Thyroid gland (tissue), 4 donors: ENCODE measurements around the gene STAB1.

ENCODE experiments used
- POLR2A ChIP-seq, 2 donors: fragments of 450-650 bp; IDR thresholded peaks; one replicate each; pipeline ENCODE4 v1.6.1; 2017; ENCODE audit warnings: antibody characterized with exemption in 2 of 2, mild to moderate bottlenecking in 2 of 2, moderate library complexity in 1 of 2
- TF ChIP-seq, protein P1 (sequence below), 6 experiments: fragments of 200-600 bp in 3 of 6; fragments of 450-650 bp in 3 of 6; sonication (generic) in 3 of 6; IDR thresholded peaks; one replicate each; pipeline ENCODE4 v1.5.1; 2016 to 2019; ENCODE audit warnings: antibody characterized with exemption in 6 of 6, mild to moderate bottlenecking in 2 of 6, inconsistent platforms in 1 of 6, moderate library complexity in 1 of 6

DNA sequence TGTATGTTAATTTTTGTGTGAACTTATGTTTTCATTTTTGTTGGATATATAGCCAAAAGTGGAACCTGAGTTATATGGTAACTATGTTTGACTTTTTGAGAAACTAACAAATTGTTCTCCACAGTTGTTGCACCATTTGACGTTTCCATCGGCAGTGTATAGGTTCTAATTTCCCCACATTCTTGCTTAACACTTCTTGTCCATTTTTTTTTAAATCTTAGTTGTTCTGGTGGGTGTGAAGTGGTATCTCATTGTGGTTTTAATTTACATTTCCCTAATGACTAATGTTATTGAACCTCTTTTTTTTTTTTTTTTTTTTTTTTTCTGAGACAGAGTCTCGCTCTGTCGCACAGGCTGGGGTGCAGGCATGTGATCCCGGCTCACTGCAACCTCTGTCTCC lies 31.7 kb upstream of the STAB1 start:
- no peak for TF ChIP-seq POLR2A (IDR thresholded peaks at IDR 0.05)
- TF ChIP-seq, protein P1, sequence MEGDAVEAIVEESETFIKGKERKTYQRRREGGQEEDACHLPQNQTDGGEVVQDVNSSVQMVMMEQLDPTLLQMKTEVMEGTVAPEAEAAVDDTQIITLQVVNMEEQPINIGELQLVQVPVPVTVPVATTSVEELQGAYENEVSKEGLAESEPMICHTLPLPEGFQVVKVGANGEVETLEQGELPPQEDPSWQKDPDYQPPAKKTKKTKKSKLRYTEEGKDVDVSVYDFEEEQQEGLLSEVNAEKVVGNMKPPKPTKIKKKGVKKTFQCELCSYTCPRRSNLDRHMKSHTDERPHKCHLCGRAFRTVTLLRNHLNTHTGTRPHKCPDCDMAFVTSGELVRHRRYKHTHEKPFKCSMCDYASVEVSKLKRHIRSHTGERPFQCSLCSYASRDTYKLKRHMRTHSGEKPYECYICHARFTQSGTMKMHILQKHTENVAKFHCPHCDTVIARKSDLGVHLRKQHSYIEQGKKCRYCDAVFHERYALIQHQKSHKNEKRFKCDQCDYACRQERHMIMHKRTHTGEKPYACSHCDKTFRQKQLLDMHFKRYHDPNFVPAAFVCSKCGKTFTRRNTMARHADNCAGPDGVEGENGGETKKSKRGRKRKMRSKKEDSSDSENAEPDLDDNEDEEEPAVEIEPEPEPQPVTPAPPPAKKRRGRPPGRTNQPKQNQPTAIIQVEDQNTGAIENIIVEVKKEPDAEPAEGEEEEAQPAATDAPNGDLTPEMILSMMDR (IDR thresholded peaks at IDR 0.05), result no peak
